ENCODE measurements around the gene XRCC5. TPM values are rescaled to one million over a fixed set of nuclear protein-coding genes. Genes with fewer than 3 reads are reported as not detected.

Gene XRCC5
- total and polyA plus RNA-seq, 2 of the 8 experiments (the other 6 are each of a cell fraction or from before 2014, with no cell fraction given), result 308 to 644 TPM

DNA sequence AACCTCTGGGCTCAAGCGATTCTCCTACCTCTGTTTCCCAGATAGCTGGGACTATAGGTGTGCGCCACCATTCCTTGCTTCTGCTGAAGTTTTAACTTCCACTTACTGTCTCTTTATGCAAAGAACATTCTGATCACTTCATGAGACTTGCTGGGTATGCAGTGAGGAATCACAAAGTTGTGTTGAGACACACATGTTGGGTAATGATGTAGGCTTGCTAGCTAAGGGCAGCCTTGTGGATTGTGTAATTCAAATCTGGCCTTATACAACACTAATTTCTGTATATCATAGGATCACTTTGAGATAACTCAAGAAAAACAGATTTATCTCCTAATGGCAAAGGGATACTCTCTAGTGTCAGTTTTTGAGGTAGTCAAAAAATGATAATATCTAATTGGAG is 24.2 kb downstream of the XRCC5 start:
- Histone ChIP-seq H3K4ac (replicated peaks; ENCODE audit: insufficient read length, low read depth, low read length) (no peak overlapping the region), H4K20me1 (replicated peaks in 1 of 2; ENCODE audit: control insufficient read depth in 1 of 2, insufficient read depth in 2 of 2, low read length in 2 of 2) (peaks cover 0 to 8% of the 10 kb centered on the region in 2 experiments), H3K27ac (ENCODE audit: low read depth, low read length) (no peak overlapping the region), H3K9me3 (ENCODE audit: insufficient read depth in 2 of 2, low read depth in 1 of 2, low read length in 1 of 2) (no peaks in the 10 kb centered on the region), H3K18ac (ENCODE audit: extremely low read depth, low read length) (no peak overlapping the region), H3K4me2 (ENCODE audit: insufficient read depth in 1 of 2, low read depth in 2 of 2, low read length in 2 of 2) (no peak overlapping the region), H3K23ac (ENCODE audit: insufficient read length) (no peak overlapping the region), H3K27me3 (replicated peaks in 1 of 4; ENCODE audit: control insufficient read depth in 3 of 4, extremely low read depth in 1 of 4, insufficient read depth in 3 of 4, low read length in 3 of 4) (no peaks in the 10 kb centered on the region), H2BK15ac (ENCODE audit: low read length) (no peak overlapping the region), H4K8ac (ENCODE audit: extremely low read depth, insufficient read depth, low read length) (no peak overlapping the region), H2AK5ac (ENCODE audit: low read depth, low read length) (no peak overlapping the region), H2BK12ac (ENCODE audit: low read depth, low read length) (no peak overlapping the region), H3K9ac (replicated peaks in 1 of 4; ENCODE audit: extremely low read depth in 1 of 4, low read depth in 3 of 4, low read length in 3 of 4) (no peak overlapping the region), H4K5ac (ENCODE audit: insufficient read length, low read depth, low read length) (no peak overlapping the region), H3K4me1 (replicated peaks in 1 of 4; ENCODE audit: control insufficient read depth in 3 of 4, insufficient read depth in 4 of 4, low read length in 3 of 4) (no peaks in the 10 kb centered on the region), H2AFZ (ENCODE audit: low read length) (no peak overlapping the region), H3K79me1 (ENCODE audit: low read depth, low read length) (no peaks in the 10 kb centered on the region; the same call in 1 of the 2 replicates), H4K91ac (replicated peaks; ENCODE audit: insufficient read length, low read length) (no peak overlapping the region), H2BK5ac (ENCODE audit: low read depth, low read length) (no peak overlapping the region), H3K23me2 (ENCODE audit: low read depth, low read length) (no peaks in the 10 kb centered on the region), H3K36me3 (ENCODE audit: control insufficient read depth in 2 of 4, insufficient read depth in 4 of 4, low read length in 3 of 4) (peaks cover 52 to 99% (median 90%) of the 10 kb centered on the region in 4 experiments), H3K14ac (ENCODE audit: insufficient read length) (no peak overlapping the region), H2BK120ac (replicated peaks; ENCODE audit: low read depth, low read length) (no peak overlapping the region), H3K79me2 (ENCODE audit: control insufficient read depth in 1 of 2, insufficient read depth in 2 of 2, low read length in 2 of 2) (peaks cover 0 to 59% of the 10 kb centered on the region in 2 experiments; a peak in 2 of 4 replicates), H3K56ac (replicated peaks; ENCODE audit: insufficient read length, low read depth, low read length) (no peak overlapping the region), H3K4me3 (ENCODE audit: extremely low read depth in 1 of 4, insufficient read depth in 2 of 4, low read depth in 3 of 4, low read length in 4 of 4) (no peak overlapping the region), H2BK20ac (ENCODE audit: low read length) (no peak overlapping the region)
- FAIRE-seq, result no peak
- 100% methylated on average over 2 of the region's 2 CpGs; no CpG with 5 or more reads in 1 of the 2 experiments for WGBS, 2 experiments (ENCODE audit: extremely low coverage in 1 of 2, insufficient coverage in 1 of 2, insufficient read length in 1 of 2, insufficient replicate concordance in 2 of 2, low coverage in 1 of 2, low lambda C conversion rate in 2 of 2, missing lambda C conversion rate in 1 of 2)
- POLR2A ChIA-PET (ENCODE audit: partially characterized antibody), result interaction anchor here (1.0 to 7.1 kb wide), 10 partner anchors 8 to 29 kb away, joined by 3 to 76 read pairs (median 4); no protein-coding TSS in a partner anchor
- DNase-seq (ENCODE audit: low read depth in 1 of 2, low spot score in 2 of 2), result no peak
- TF ChIP-seq KDM1A (IDR thresholded peaks at IDR 0.05; ENCODE audit: borderline replicate concordance, low read length) (no peak), TAF1 (IDR thresholded peaks at IDR 0.05; ENCODE audit: low read depth, low read length) (no peak), YY1 (IDR thresholded peaks at IDR 0.05; ENCODE audit: low read depth, low read length) (no peak), CTBP2 (IDR thresholded peaks at IDR 0.05; ENCODE audit: borderline replicate concordance, insufficient read depth, insufficient read length, low read length) (no peak), SP4 (IDR thresholded peaks at IDR 0.05; ENCODE audit: low read length) (no peak), RAD21 (IDR thresholded peaks at IDR 0.05 in 1 of 2, conservative IDR thresholded peaks at IDR 0.05 in 1 of 2; ENCODE audit: low read depth in 2 of 2, low read length in 2 of 2) (no peak), ZNF274 (IDR thresholded peaks at IDR 0.05; ENCODE audit: borderline replicate concordance, extremely low read depth, low read length) (no peak), CEBPB (IDR thresholded peaks at IDR 0.05; ENCODE audit: low read depth, low read length) (no peak), ASH2L (IDR thresholded peaks at IDR 0.05; ENCODE audit: low read length) (no peak), RNF2 (IDR thresholded peaks at IDR 0.05; ENCODE audit: borderline replicate concordance, low read depth, low read length, missing control alignments, poor library complexity, severe bottlenecking) (no peak), GTF2F1 (IDR thresholded peaks at IDR 0.05; ENCODE audit: borderline replicate concordance, low read depth, low read length) (no peak), CREB1 (IDR thresholded peaks at IDR 0.05) (no peak)
- CTCF ChIA-PET (ENCODE audit: partially characterized antibody), result interaction anchor here (0.7 to 3.4 kb wide), 5 partner anchors 8 to 51 kb away, joined by 3 to 24 read pairs (median 4); no protein-coding TSS in a partner anchor

Measured in H1 (cell line).